HepG2 (cell line): ENCODE measurements around the gene KANK3. TPM values are rescaled to one million over a fixed set of nuclear protein-coding genes. Genes with fewer than 3 reads are reported as not detected.
A peak's percentile ranks its signal among the peaks of the same experiment; 100 is the strongest.

ENCODE experiments used
- CREM ChIP-seq, 2 experiments: sonication (generic) in 1 of 2; formaldehyde crosslinking in 1 of 2; IDR thresholded peaks; 2 replicates each; pipeline versions ENCODE4 v1.4.0 to v1.6.1; 2016 to 2020; ENCODE audit warnings: antibody characterized with exemption in 1 of 2, mild to moderate bottlenecking in 1 of 2, missing genetic modification reagents in 1 of 2
- FOXK1 ChIP-seq: sonication (generic); formaldehyde crosslinking; IDR thresholded peaks from 2 replicates; pipeline ENCODE4 v1.4.0; 2020; ENCODE audit warnings: low read depth, missing genetic modification reagents, borderline replicate concordance
- GATAD2A ChIP-seq: IDR thresholded peaks from 2 replicates; pipeline ENCODE4 v1.6.1; 2016
- IRF2 ChIP-seq: IDR thresholded peaks from 2 replicates; pipeline ENCODE4 v1.6.1; 2018; ENCODE audit warnings: missing genetic modification reagents, missing compliant biosample characterization
- PHF21A ChIP-seq: sonication (generic); formaldehyde crosslinking; IDR thresholded peaks from 2 replicates; pipeline ENCODE4 v1.5.0; 2020; ENCODE audit warnings: mild to moderate bottlenecking, missing genetic modification reagents
- RXRA ChIP-seq: sonication (generic); formaldehyde crosslinking; IDR thresholded peaks from 2 replicates; pipeline ENCODE4 v1.5.1; 2020; ENCODE audit warnings: missing genetic modification reagents
- SKIL ChIP-seq: sonication (generic); formaldehyde crosslinking; IDR thresholded peaks from 2 replicates; pipeline ENCODE4 v1.8.0; 2022; ENCODE audit warnings: missing genetic modification reagents, mild to moderate bottlenecking, moderate library complexity, borderline replicate concordance
- SOX13 ChIP-seq, 3 experiments: fragments of 450-650 bp in 1 of 3; sonication (generic) in 1 of 3; formaldehyde crosslinking in 1 of 3; IDR thresholded peaks in 2 of 3; conservative IDR thresholded peaks in 1 of 3; 2 replicates each; pipeline versions ENCODE4 v1.5.0 to v1.6.1; 2016 to 2020; ENCODE audit warnings: antibody characterized with exemption in 1 of 3, mild to moderate bottlenecking in 1 of 3, missing compliant biosample characterization in 1 of 3, missing genetic modification reagents in 1 of 3, moderate library complexity in 1 of 3
- SP1 ChIP-seq, 2 experiments: fragments of 450-650 bp in 1 of 2; sonication (generic) in 1 of 2; formaldehyde crosslinking in 1 of 2; IDR thresholded peaks; 2 replicates each; pipeline versions ENCODE4 v1.4.0 to v1.6.1; 2016 to 2020; ENCODE audit warnings: missing genetic modification reagents in 1 of 2
- ZKSCAN8 ChIP-seq: IDR thresholded peaks from 2 replicates; pipeline ENCODE4 v1.6.1; 2016; ENCODE audit warnings: borderline replicate concordance, missing genetic modification reagents, missing compliant biosample characterization
- ZNF17 ChIP-seq: sonication (generic); formaldehyde crosslinking; IDR thresholded peaks from 2 replicates; pipeline ENCODE4 v1.5.0; 2020; ENCODE audit warnings: mild to moderate bottlenecking, missing genetic modification reagents
- ZNF503 ChIP-seq: sonication (generic); formaldehyde crosslinking; IDR thresholded peaks from 2 replicates; pipeline ENCODE4 v1.4.0; 2020; ENCODE audit warnings: missing genetic modification reagents
- ZNF709 ChIP-seq: sonication (generic); formaldehyde crosslinking; IDR thresholded peaks from 2 replicates; pipeline ENCODE4 v1.5.0; 2020; ENCODE audit warnings: mild to moderate bottlenecking, missing genetic modification reagents
- ZNF746 ChIP-seq: sonication (generic); formaldehyde crosslinking; IDR thresholded peaks from 2 replicates; pipeline ENCODE4 v1.8.0; 2022; ENCODE audit warnings: mild to moderate bottlenecking, missing genetic modification reagents
- ZNF747 ChIP-seq: sonication (generic); formaldehyde crosslinking; IDR thresholded peaks from 2 replicates; pipeline ENCODE4 v1.8.1; 2023; ENCODE audit warnings: missing genetic modification reagents, mild to moderate bottlenecking, borderline replicate concordance
- ZSCAN29 ChIP-seq: sonication (generic); formaldehyde crosslinking; conservative IDR thresholded peaks from 2 replicates; pipeline ENCODE4 v1.4.0; 2020; ENCODE audit warnings: mild to moderate bottlenecking, missing genetic modification reagents
- polyA plus RNA-seq, 8 experiments: library from polyadenylated mRNA; depleted of rRNA in 3 of 8; stranded (reverse) in 7 of 8; unstranded in 1 of 8; fragments of >200 nt; fragmentation: Illumina TruSeq in 4 of 8; extraction: Trizol in 4 of 8; gene quantifications; 2 replicates each; pipeline versions ENCODE4 v1.2.1 to v1.2.3, GENCODE V29; 2011 to 2016; ENCODE audit warnings: low read depth in 4 of 8, missing spikeins in 1 of 8, mixed read lengths in 1 of 8; ENCODE audit not compliant: insufficient read depth in 1 of 8
- total RNA-seq, 5 experiments: library from RNA; depleted of rRNA; stranded (reverse); fragments of >200 nt; fragmentation: Illumina TruSeq; extraction: Trizol; gene quantifications; 2 replicates each; pipeline ENCODE4 v1.2.3, GENCODE V29; 2016; ENCODE audit warnings: low read depth in 1 of 5
- TF ChIP-seq, protein P1 (sequence below): sonication (generic); formaldehyde crosslinking; IDR thresholded peaks from 2 replicates; pipeline ENCODE4 v1.4.0; 2020; ENCODE audit warnings: missing genetic modification reagents, borderline replicate concordance
- TF ChIP-seq, protein P2 (sequence below): sonication (generic); formaldehyde crosslinking; IDR thresholded peaks from 2 replicates; pipeline ENCODE4 v1.8.0; 2023; ENCODE audit warnings: mild to moderate bottlenecking, missing genetic modification reagents

Gene KANK3
- total and polyA plus RNA-seq, 2 of the 13 experiments (the other 11 are each of a cell fraction or from before 2014, with no cell fraction given): 0.15 to 0.20 TPM

- no peak; the same call in 1 of the 2 replicates for TF ChIP-seq ZNF747 (CRISPR knock-in tag)
- no peak for TF ChIP-seq ZNF746 (CRISPR knock-in tag)
- TF ChIP-seq CREM (IDR thresholded peaks at IDR 0.05): peak; percentile 91
- TF ChIP-seq CREM (CRISPR knock-in tag; IDR thresholded peaks at IDR 0.05): no peak
- peak; percentile 81; the same call in 1 of the 2 replicates for TF ChIP-seq IRF2 (CRISPR knock-in tag)
- TF ChIP-seq FOXK1: peak; percentile 96
- TF ChIP-seq ZKSCAN8 (CRISPR knock-in tag): peak; percentile 81; the same call in 1 of the 2 replicates
- TF ChIP-seq RXRA: peak; percentile 100
- peak; percentile 88 for TF ChIP-seq ZNF503 (CRISPR knock-in tag)
- no peak for TF ChIP-seq SP1 (IDR thresholded peaks at IDR 0.05)
- 0 out of 2 replicates have a peak, but pooled peaks have one; percentile 30 for TF ChIP-seq SP1 (CRISPR knock-in tag; IDR thresholded peaks at IDR 0.05)
- peak; percentile 96 for TF ChIP-seq PHF21A
- TF ChIP-seq GATAD2A (CRISPR knock-in tag): peak; percentile 95
- TF ChIP-seq, protein P1, sequence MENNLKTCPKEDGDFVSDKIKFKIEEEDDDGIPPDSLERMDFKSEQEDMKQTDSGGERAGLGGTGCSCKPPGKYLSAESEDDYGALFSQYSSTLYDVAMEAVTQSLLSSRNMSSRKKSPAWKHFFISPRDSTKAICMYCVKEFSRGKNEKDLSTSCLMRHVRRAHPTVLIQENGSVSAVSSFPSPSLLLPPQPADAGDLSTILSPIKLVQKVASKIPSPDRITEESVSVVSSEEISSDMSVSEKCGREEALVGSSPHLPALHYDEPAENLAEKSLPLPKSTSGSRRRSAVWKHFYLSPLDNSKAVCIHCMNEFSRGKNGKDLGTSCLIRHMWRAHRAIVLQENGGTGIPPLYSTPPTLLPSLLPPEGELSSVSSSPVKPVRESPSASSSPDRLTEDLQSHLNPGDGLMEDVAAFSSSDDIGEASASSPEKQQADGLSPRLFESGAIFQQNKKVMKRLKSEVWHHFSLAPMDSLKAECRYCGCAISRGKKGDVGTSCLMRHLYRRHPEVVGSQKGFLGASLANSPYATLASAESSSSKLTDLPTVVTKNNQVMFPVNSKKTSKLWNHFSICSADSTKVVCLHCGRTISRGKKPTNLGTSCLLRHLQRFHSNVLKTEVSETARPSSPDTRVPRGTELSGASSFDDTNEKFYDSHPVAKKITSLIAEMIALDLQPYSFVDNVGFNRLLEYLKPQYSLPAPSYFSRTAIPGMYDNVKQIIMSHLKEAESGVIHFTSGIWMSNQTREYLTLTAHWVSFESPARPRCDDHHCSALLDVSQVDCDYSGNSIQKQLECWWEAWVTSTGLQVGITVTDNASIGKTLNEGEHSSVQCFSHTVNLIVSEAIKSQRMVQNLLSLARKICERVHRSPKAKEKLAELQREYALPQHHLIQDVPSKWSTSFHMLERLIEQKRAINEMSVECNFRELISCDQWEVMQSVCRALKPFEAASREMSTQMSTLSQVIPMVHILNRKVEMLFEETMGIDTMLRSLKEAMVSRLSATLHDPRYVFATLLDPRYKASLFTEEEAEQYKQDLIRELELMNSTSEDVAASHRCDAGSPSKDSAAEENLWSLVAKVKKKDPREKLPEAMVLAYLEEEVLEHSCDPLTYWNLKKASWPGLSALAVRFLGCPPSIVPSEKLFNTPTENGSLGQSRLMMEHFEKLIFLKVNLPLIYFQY (CRISPR knock-in tag): peak; percentile 52; the same call in 1 of the 2 replicates
- 0 out of 2 replicates have a peak, but pooled peaks have one; percentile 42 for TF ChIP-seq ZSCAN29 (CRISPR knock-in tag)
- TF ChIP-seq SOX13 (IDR thresholded peaks at IDR 0.05): peak; percentile 96
- TF ChIP-seq SOX13 (CRISPR knock-in tag; conservative IDR thresholded peaks at IDR 0.05 in 1 of 2, IDR thresholded peaks at IDR 0.05 in 1 of 2): peak in 1 of 2 experiments; percentile 98; a peak in 2 of 4 replicates
- TF ChIP-seq, protein P2, sequence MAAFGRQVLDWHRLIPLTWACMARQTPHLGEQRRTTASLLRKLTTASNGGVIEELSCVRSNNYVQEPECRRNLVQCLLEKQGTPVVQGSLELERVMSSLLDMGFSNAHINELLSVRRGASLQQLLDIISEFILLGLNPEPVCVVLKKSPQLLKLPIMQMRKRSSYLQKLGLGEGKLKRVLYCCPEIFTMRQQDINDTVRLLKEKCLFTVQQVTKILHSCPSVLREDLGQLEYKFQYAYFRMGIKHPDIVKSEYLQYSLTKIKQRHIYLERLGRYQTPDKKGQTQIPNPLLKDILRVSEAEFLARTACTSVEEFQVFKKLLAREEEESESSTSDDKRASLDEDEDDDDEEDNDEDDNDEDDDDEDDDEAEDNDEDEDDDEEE (CRISPR knock-in tag): peak; percentile 71; the same call in 1 of the 2 replicates
- no peak for TF ChIP-seq ZNF17 (CRISPR knock-in tag)
- peak; percentile 93 for TF ChIP-seq SKIL (CRISPR knock-in tag)
- TF ChIP-seq ZNF709: peak; percentile 82; the same call in 1 of the 2 replicates
Observed at GRCh38 chr19:8373867-8374813, 31.1 kb upstream of the KANK3 start (continued).
